22Rv1 (cell line): ENCODE measurements around the gene OSCP1.

Experiments
- CTCF ChIP-seq: fragments of 450-650 bp; IDR thresholded peaks from 2 replicates; pipeline ENCODE4 v1.5.1; 2017; ENCODE audit warnings: mild to moderate bottlenecking
- ZFX ChIP-seq: fragments of 450-650 bp; IDR thresholded peaks from 2 replicates; pipeline ENCODE4 v1.6.1; 2017; ENCODE audit warnings: antibody characterized with exemption, borderline replicate concordance

GRCh38 chr1:36390411-36390810 is 59.8 kb downstream of the OSCP1 start:
- TF ChIP-seq CTCF (no peak), ZFX (no peak)
